Measurements from ENCODE around the gene BRD2.

BRD2 gene

DNA sequence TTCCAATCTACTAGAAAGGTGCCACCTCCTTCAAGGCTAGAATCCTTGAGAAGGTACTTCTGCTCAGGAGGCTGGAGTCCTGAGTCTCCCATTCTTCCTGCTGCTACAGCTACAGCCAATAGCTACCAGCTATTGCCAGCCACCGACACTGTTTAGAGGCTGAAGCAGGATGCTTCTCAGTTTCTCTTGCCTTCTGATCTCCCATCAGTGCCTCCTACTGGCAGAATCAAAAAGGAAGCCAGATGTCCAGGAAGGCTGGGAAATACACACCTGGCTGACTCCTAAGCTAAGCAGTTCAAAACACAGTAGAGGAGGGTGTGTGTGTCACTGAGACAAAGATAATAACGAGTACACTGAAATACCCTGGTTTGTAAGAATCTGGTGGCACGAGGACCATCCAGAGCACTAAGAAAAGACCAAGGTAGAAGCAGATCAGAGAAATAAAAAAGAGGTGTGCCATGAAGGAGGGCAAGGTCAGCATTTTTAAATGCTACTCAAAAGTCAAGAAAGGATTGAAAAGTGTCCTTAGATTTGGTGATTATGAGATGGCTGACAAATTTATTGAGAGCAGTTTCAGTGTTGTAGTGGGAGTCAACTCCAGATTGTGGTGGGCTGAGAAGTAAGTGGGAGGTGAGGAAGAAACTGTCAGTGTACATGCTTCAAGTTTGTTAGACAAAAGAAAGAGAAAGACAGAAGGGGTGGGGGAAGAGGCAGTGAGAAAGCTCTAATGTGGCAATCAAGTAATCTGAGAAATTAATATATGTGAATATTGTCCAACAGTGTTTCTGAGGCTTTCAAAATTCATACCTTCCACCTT, 13.2 kb upstream of the BRD2 start:
- Mint-ChIP-seq H3K4me3 (peak overlapping the region; percentile 1 to 11), H3K27me3 (no peaks in the 10 kb centered on the region), H3K9me3 (peaks cover 0 to 5% of the 10 kb centered on the region in 2 donors), H3K27ac (peak overlapping the region; percentile 99), H3K4me1 (peaks cover 47 to 56% of the 10 kb centered on the region in 2 donors), H3K36me3 (peaks cover 28 to 29% of the 10 kb centered on the region in 2 donors)
- ATAC-seq (replicated peaks) (no peak), DNase-seq (no peak)

DNA sequence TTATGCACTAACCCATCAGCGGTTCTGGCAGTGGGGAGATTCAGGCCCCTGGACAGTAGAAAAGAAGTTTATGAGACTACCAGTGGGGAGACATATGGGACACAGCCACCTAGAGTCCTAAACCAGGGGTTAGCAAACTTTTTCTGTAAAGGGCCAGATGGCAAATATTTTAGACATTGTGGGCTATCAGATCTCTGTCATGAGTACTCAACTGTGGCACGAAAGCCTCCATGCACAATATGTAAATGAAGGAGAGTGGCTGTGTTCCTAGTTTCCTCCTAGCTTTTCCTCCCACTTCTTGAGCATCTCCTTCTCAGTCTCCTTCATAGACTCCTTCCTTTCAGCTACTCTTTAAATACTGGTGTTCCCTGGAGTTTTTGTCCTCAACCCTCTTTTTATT, 12.2 kb upstream of the BRD2 start:
- peaks cover 19 to 24% of the 10 kb centered on the region in 2 donors for H3K36me3 Mint-ChIP-seq
- no peaks in the 10 kb centered on the region for H3K27me3 Mint-ChIP-seq
- DNase-seq (no peak), ATAC-seq (replicated peaks) (no peak)
- no peak overlapping the region for H3K4me3 Mint-ChIP-seq
- H3K9me3 Mint-ChIP-seq: peaks cover 0 to 5% of the 10 kb centered on the region in 2 donors
- H3K4me1 Mint-ChIP-seq: peaks cover 43 to 56% of the 10 kb centered on the region in 2 donors
- H3K27ac Mint-ChIP-seq: peak overlapping the region; percentile 59

DNA sequence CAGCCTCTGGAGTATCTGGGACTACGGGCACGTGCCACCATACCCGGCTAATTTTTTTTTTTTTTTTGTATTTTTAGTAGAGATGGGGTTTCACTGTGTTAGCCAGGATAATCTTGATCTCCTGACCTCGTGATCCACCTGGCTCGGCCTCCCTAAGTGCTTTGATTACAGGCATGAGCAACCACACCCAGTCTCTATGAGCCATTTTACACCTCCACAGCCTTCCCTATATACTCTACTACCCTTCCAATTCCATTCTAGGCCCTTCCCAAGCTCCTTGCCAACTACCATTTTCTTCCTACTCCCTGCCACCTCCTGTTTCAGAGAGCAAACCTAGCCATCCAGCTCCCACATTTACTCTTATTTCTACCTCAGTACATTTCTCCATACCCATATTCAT, 7.8 kb upstream of the BRD2 start:
- no peak for ATAC-seq (replicated peaks)
- Mint-ChIP-seq H3K4me1 (peaks cover 44 to 52% of the 10 kb centered on the region in 2 donors), H3K27me3 (no peaks in the 10 kb centered on the region)

DNA sequence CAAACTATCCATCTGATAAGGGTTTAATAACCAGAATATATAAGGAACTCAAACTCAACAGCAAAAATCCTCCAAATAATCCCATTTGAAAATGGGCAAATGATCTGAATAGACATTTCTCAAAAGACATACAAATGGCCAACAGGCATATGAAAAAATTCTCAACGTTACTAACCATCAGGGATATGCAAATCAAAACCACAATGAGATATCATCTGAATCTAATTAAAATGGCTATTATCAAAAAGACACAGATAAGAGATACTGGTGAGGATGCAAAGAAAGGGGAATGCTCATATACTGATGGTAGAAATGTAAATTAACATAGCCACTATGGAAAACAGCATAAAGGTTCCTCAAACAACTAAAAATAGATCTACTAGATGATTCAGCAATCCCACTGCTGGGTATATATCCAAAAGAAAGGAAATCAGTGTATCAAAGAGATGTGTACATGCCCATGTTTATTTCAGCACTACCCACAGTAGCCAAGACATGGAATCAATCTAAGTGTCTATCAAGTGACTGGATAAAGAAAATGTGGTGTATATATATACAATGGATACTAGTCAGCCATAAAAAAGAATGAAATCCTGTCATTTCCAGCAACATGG, 6.1 kb upstream of the BRD2 start:
- no peak overlapping the region for H3K27ac Mint-ChIP-seq
- peaks cover 10 to 17% of the 10 kb centered on the region in 2 donors for H3K36me3 Mint-ChIP-seq
- H3K9me3 Mint-ChIP-seq: peaks cover 0 to 5% of the 10 kb centered on the region in 2 donors
- ATAC-seq (replicated peaks) (no peak), DNase-seq (no peak)
- H3K27me3 Mint-ChIP-seq: no peaks in the 10 kb centered on the region
- peaks cover 46 to 56% of the 10 kb centered on the region in 2 donors for H3K4me1 Mint-ChIP-seq
- no peak overlapping the region for H3K4me3 Mint-ChIP-seq

More for the DNA sequence above, 7.8 kb upstream of the BRD2 start:
- Mint-ChIP-seq H3K36me3 (peaks cover 10 to 13% of the 10 kb centered on the region in 2 donors), H3K4me3 (no peak overlapping the region), H3K9me3 (peaks cover 0 to 5% of the 10 kb centered on the region in 2 donors), H3K27ac (no peak overlapping the region)
- DNase-seq: no peak

DNA sequence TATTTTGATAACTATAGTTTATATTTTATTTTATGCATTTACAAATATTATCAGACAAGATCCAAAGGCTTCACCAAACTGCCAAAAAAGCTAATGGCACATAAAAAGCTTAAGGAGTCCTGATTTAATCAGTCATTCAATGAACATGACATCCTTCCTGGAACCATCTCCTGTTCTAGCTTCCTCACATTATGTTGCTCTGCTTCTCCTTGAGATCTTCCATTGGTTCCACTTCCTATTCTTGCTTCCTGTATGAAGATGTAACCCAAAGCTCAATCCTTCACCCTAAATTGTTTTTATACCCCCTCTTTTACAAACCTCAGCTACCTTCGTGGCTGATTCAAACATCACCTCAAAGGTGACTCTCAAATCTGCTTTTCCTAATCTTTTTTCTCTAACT, 4.5 kb upstream of the BRD2 start:
- H3K27ac Mint-ChIP-seq: peak overlapping the region; percentile 1
- no peak for DNase-seq
- H3K4me1 Mint-ChIP-seq: peaks cover 43 to 61% of the 10 kb centered on the region in 2 donors
- H3K27me3 Mint-ChIP-seq: no peaks in the 10 kb centered on the region
- no peaks in the 10 kb centered on the region for H3K9me3 Mint-ChIP-seq
- peaks cover 9 to 19% of the 10 kb centered on the region in 2 donors for H3K36me3 Mint-ChIP-seq
- ATAC-seq (replicated peaks): no peak
- H3K4me3 Mint-ChIP-seq: no peak overlapping the region

DNA sequence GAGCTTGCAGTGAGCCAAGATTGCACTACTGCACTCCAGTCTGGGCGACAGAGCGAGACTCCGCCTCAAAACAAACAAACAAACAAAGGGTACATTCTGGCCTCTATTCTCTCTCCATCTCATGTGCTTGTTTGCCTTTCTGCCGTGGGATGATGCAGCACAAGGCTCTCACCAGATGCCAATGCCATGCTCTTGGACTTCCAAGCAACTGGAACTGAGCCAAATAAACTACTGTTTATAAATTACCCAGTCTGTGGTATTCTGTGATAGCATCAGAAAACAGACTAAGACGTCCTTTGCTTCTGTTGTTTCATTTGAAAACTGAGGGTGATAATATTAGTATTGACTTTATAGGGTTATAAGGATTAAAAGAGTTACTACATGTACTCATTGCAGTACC, 3.6 kb upstream of the BRD2 start:
- Mint-ChIP-seq H3K4me1 (peaks cover 40 to 64% of the 10 kb centered on the region in 2 donors), H3K4me3 (no peak overlapping the region), H3K36me3 (peaks cover 10 to 28% of the 10 kb centered on the region in 2 donors), H3K27ac (no peak overlapping the region), H3K9me3 (no peaks in the 10 kb centered on the region), H3K27me3 (no peaks in the 10 kb centered on the region)
- ATAC-seq (replicated peaks) (no peak), DNase-seq (no peak)

DNA sequence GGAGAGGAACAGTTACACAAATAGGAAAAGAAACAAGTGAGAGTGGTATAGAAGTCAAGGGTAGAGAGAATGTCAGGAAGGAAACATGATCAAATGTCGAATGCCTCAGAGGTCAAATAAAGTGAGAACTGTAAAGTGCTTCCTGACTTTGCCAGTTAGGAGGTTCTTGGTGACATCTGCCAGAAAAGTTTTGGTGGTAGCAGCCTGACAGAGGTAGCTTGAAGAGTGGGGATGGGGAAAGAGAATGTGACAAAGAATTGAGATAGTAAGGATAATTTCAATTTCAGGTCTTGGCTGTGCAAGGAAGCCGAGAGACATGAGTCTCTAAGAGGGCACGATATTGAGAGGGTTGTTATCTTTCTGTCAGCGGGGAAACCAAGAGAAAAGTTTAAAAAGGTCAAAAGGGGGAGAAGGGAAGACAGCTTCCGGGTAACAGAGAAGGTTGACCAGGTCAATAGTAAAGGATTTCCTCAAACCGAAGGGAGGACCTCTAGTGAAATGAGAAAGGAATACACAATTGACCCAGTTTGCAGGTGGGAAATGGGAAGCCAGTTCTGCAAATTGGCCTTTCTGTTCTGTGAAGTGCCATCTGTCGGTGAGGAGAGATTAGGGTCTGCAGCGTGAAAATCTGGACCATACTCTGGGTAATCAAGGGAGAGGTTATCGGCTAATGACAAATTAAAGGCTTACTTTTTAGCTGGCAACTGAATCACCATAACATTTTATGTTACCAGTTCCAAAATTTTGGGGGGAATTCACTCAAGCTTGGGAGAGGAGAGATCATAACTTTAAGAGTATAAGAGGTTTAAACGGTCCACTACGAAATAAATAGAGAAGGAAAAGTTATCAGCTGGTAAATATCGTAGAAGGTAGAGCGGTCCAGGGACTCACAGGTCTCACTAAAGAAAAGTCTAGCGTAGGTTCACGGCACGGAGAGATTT, 973 bp upstream of the BRD2 start:
- Mint-ChIP-seq H3K36me3 (peaks cover 29 to 55% of the 10 kb centered on the region in 2 donors), H3K27me3 (no peaks in the 10 kb centered on the region), H3K4me1 (peaks cover 34 to 54% of the 10 kb centered on the region in 2 donors), H3K9me3 (no peaks in the 10 kb centered on the region), H3K27ac (peak overlapping the region; percentile 100), H3K4me3 (peak overlapping the region; percentile 89 to 97)
- ATAC-seq (replicated peaks) (no peak), DNase-seq (peak; percentile 41)

DNA sequence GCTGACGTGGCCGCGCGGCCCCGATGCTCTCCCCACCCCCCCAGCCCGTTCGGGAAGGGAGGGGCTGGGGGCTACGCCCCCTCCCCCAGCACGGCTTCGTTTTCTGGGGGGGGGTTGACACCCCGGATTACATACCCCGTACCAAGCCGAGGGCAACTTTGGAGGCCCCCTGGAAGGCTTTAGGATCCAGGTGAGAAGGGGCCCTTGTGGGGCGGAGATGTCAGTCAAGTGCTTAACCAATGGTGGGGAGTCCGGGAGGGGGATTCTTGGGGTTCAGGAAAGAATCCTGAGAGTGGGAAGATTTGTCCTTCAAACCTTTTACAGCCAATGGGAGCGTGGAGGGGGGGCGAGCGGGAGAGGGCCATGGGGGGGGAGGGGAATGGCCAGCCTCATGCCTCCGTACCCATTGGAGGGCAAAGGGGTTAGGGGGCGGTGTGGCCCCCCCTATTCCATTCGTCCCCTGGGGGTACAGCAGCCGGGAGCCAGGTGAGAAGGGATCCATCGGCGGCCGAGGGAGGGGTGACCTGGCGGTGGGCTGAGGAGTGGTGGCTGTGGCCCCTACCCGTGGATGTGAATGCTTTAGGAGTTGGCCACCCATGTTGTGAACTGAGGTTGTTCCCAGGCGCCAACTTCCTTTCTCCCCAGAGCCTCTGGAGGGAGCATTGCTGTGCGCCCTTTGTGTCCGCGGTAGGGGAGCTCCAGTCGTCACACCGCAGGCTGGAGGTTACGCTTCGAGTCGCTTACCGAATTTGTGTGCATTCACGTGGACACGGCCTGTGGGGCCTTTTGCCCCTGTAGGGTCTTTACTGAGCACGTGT, 682 bp downstream of the BRD2 start:
- H3K4me3 Mint-ChIP-seq: peak overlapping the region; percentile 89 to 97
- peaks cover 45 to 71% of the 10 kb centered on the region in 2 donors for H3K36me3 Mint-ChIP-seq
- DNase-seq: peak; percentile 64
- H3K27me3 Mint-ChIP-seq: no peaks in the 10 kb centered on the region
- ATAC-seq (replicated peaks): peak; percentile 10 to 14
- peaks cover 31 to 47% of the 10 kb centered on the region in 2 donors for H3K4me1 Mint-ChIP-seq
- peak overlapping the region; percentile 100 for H3K27ac Mint-ChIP-seq
- no peaks in the 10 kb centered on the region for H3K9me3 Mint-ChIP-seq

DNA sequence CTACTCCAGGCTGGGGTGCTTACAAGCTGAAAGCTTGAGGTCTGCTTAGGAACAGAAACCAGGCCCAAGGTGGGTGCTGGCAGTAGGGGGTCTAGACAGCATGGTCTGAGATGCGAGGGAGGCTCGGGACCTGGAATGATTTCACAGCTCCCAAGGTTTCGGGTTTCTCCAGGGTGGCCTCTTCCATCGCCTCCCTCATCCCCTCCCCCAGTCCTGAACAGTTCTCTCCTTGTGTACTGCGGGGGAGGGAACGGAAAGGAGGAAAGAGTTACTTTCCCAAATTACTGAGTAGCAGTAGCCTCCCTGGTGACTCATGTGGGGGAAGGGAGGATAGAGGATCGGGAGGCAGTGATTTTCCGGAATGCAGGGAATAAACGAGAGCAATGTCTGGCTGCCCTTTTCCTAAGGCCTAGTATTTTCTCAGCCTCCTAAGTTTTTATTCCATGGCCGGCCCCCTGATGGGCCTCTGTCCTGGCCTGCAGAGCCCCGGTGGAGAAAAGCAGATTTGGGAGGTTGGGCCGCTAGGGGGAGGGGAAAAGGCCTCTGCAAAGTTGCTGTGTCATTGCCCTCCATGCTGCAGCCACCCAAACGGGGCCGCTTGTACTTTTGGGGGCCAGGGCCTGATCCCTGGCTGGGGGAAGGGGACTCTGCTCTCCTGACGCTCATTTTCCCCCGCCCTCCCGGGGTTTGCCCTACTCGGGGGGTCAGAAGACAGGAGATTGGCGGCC, 1.5 kb downstream of the BRD2 start:
- no peaks in the 10 kb centered on the region for H3K9me3 Mint-ChIP-seq
- ATAC-seq (replicated peaks) (peak in 1 of 2 donors; percentile 1), DNase-seq (peak; percentile 82)
- peaks cover 30 to 48% of the 10 kb centered on the region in 2 donors for H3K4me1 Mint-ChIP-seq
- no peaks in the 10 kb centered on the region for H3K27me3 Mint-ChIP-seq
- H3K27ac Mint-ChIP-seq: peak overlapping the region; percentile 100
- H3K4me3 Mint-ChIP-seq: peak overlapping the region; percentile 89 to 97
- peaks cover 51 to 77% of the 10 kb centered on the region in 2 donors for H3K36me3 Mint-ChIP-seq

DNA sequence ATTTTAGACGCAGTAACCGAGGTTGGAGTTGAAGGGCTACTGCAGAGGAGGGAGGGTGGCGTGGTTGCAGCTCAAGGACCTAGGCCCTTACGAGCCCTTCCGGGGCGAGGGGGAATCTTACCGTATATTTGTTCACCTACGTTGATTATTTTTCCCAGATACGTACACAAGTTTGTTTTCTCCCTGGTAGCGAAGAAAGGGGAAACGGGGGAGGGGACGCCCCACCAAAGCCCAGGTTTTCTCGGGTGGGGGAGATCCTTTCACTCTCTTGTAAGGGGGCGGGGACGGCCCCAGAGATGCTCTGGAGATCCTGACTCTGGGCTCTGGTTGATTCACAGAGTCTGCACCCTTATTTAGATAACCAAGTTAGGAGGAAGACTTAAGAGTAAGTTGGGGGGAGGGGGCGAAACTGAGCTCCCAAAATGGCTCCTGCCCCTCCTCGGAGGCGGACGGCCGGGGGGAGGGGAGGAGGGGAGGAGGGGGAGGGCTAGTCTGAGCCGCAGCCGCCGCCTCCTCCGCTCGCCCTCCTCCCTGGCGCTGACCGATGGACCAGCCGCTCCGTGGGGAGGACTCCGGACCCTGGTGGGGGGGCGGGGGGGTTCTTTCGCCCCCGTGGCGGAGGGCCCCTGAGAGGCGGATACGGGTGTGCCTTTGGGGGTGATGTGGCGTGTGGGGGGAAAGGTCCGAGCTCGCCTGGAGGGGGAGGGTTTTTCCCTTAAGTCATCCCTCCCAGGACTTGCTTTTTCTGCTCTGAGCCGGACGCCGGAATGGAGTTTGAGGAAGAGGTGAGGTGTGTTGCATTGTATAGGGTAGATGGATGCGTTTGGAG, 2.2 kb downstream of the BRD2 start:
- Mint-ChIP-seq H3K27ac (peak overlapping the region; percentile 100), H3K27me3 (no peaks in the 10 kb centered on the region), H3K9me3 (no peaks in the 10 kb centered on the region), H3K4me3 (peak overlapping the region; percentile 89 to 97), H3K4me1 (peaks cover 29 to 48% of the 10 kb centered on the region in 2 donors), H3K36me3 (peaks cover 58 to 79% of the 10 kb centered on the region in 2 donors)
- DNase-seq (peak; percentile 90), ATAC-seq (replicated peaks) (peak; percentile 43 to 51)

DNA sequence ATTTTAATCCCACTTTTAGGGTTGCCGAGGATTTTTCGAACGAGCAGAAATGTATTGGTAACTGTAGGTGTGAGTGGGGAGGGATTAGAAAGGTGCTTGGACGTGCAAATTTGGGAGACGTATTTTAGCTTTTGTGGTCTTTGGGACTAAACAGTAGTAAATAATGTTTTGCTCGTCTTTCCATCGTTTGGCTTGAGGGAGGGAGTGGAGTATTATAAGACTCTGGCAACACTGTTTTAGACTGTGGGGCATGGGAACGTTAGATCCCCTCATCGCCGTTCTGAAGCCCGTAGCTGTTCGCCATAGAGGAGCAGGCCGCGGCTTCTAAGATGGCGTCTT, 2.8 kb downstream of the BRD2 start:
- ATAC-seq (replicated peaks) (no peak), DNase-seq (no peak)
- peaks cover 29 to 48% of the 10 kb centered on the region in 2 donors for H3K4me1 Mint-ChIP-seq
- H3K9me3 Mint-ChIP-seq: no peaks in the 10 kb centered on the region
- peak overlapping the region; percentile 89 to 97 for H3K4me3 Mint-ChIP-seq
- H3K27me3 Mint-ChIP-seq: no peaks in the 10 kb centered on the region
- H3K27ac Mint-ChIP-seq: peak overlapping the region; percentile 100
- peaks cover 64 to 82% of the 10 kb centered on the region in 2 donors for H3K36me3 Mint-ChIP-seq

DNA sequence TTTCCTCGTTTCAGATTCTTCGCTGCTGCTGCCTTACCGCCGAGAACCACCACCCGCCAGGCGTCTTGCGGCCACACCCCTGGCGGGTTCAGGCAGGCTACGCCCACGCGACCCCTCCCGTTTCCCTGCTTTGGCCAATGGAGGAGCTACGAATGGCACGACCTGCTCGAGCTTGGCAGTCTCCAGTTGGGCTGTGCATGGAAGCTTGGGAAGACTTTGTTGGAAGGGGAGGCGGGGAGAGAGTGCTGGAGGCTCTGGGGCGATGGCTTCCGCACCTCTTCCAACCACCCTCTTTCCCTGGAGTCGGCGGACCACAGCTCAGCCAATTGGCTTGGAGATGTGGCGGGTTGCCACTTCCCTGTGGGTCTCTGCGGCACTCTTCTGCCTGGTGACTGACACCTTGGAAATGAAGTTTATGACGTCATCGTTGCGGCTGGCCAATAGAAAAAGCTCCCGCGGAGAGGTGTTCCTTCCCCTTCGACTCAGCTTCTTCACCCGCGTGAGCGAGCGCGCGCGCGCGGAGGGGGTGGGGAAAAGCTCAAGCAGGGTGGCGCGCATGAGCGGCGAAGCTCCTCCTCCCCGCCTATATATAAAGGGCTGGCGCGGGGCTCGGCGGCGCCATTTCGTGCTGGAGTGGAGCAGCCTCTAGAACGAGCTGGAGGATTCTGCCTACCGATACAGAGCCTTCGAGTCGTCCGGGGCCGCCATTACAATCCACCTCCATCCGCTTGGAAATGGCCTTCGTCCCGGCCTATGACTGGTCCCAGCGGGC, 3.4 kb downstream of the BRD2 start:
- ATAC-seq (replicated peaks) (peak; percentile 42 to 53), DNase-seq (peak; percentile 99)
- H3K27me3 Mint-ChIP-seq: no peaks in the 10 kb centered on the region
- peaks cover 31 to 48% of the 10 kb centered on the region in 2 donors for H3K4me1 Mint-ChIP-seq
- H3K36me3 Mint-ChIP-seq: peaks cover 68 to 88% of the 10 kb centered on the region in 2 donors
- peak overlapping the region; percentile 100 for H3K27ac Mint-ChIP-seq
- no peaks in the 10 kb centered on the region for H3K9me3 Mint-ChIP-seq
- peak overlapping the region; percentile 89 to 97 for H3K4me3 Mint-ChIP-seq

Measured in stimulated activated naive B cell treated with anti-CD40 and anti-IgM and Interleukin-4, amounts not matched to agents 10 μg/mL and 1 μg/mL and 100 μg/mL, for 72 hours (primary cell).